SU-DHL-6 (cell line): ENCODE data around the gene FBXO31.

Source experiments
- H2AFZ ChIP-seq: fragments of 200-600 bp; sonication (generic); 2 replicates; pipeline ENCODE4 v1.6.1; 2014; ENCODE audit warnings: low read depth, mild to moderate bottlenecking, moderate library complexity, mixed read lengths, antibody characterized with exemption, low read length; ENCODE audit not compliant: severe bottlenecking
- H3F3A ChIP-seq: fragments of 200-600 bp; shearing (Covaris generic); 2 replicates; pipeline ENCODE4 v1.6.0; 2016; ENCODE audit warnings: antibody characterized with exemption, mild to moderate bottlenecking; ENCODE audit not compliant: insufficient read depth
- H3K27ac ChIP-seq: fragments of 200-600 bp; sonication (generic); 2 replicates; pipeline ENCODE4 v1.5.1; 2016; ENCODE audit warnings: low read depth, mild to moderate bottlenecking, low read length, moderate library complexity, mixed read lengths
- H3K27me3 ChIP-seq: fragments of 200-600 bp; sonication (generic), shearing (Covaris generic); 2 replicates; pipeline ENCODE4 v1.6.0; 2014; ENCODE audit warnings: mild to moderate bottlenecking, low read length
- H3K36me3 ChIP-seq: fragments of 200-600 bp; sonication (generic); 2 replicates; pipeline ENCODE4 v1.6.1; 2014; ENCODE audit warnings: mild to moderate bottlenecking, low read length, mixed read lengths
- H3K4me2 ChIP-seq: fragments of 300-600, 200-600 bp; shearing (Covaris generic), sonication (generic); 2 replicates; pipeline ENCODE4 v1.6.0; 2014; ENCODE audit warnings: low read length, low read depth, mild to moderate bottlenecking; ENCODE audit not compliant: poor library complexity, severe bottlenecking
- H3K4me3 ChIP-seq: fragments of 200-600 bp; sonication (generic); 2 replicates; pipeline ENCODE4 v1.5.1; 2014; ENCODE audit warnings: antibody characterized with exemption, low read length, mild to moderate bottlenecking, mixed read lengths; ENCODE audit not compliant: insufficient read depth, poor library complexity, severe bottlenecking
- H3K79me2 ChIP-seq: fragments of 200-600 bp; sonication (generic); 2 replicates; pipeline ENCODE4 v1.6.1; 2014; ENCODE audit warnings: mild to moderate bottlenecking, low read length, moderate library complexity; ENCODE audit not compliant: insufficient read depth
- H3K9ac ChIP-seq: fragments of 200-600 bp; sonication (generic); 2 replicates; pipeline ENCODE4 v1.7.0; 2014; ENCODE audit warnings: mild to moderate bottlenecking, low read length
- H3K9me2 ChIP-seq: fragments of 200-600 bp; sonication (generic); replicated peaks from 2 replicates; pipeline ENCODE4 v1.6.1; 2014; ENCODE audit warnings: low read length; ENCODE audit not compliant: insufficient read depth
- H3K9me3 ChIP-seq: fragments of 200-600 bp; sonication (generic); 2 replicates; pipeline ENCODE4 v1.6.1; 2014; ENCODE audit warnings: low read length, mixed read lengths; ENCODE audit not compliant: insufficient read depth
- H4K20me1 ChIP-seq: fragments of 200-600 bp; sonication (generic); 2 replicates; pipeline ENCODE4 v1.6.1; 2014; ENCODE audit warnings: low read depth, mild to moderate bottlenecking, antibody characterized with exemption, low read length, moderate library complexity, mixed read lengths
- EZH2phosphoT487 ChIP-seq: fragments of 200-600 bp; sonication (generic), shearing (Covaris generic); conservative IDR thresholded peaks from 2 replicates; pipeline ENCODE4 v1.6.1; 2018; ENCODE audit warnings: mild to moderate bottlenecking, antibody characterized with exemption, low read length, moderate library complexity, mixed read lengths
- TF ChIP-seq, protein P1 (sequence below): fragments of 200-600 bp; sonication (generic); IDR thresholded peaks from one replicate; pipeline ENCODE4 v1.5.1; 2017; ENCODE audit warnings: antibody characterized with exemption, mild to moderate bottlenecking, low read length, moderate library complexity; ENCODE audit not compliant: insufficient read depth, poor library complexity, severe bottlenecking

FBXO31 gene

DNA sequence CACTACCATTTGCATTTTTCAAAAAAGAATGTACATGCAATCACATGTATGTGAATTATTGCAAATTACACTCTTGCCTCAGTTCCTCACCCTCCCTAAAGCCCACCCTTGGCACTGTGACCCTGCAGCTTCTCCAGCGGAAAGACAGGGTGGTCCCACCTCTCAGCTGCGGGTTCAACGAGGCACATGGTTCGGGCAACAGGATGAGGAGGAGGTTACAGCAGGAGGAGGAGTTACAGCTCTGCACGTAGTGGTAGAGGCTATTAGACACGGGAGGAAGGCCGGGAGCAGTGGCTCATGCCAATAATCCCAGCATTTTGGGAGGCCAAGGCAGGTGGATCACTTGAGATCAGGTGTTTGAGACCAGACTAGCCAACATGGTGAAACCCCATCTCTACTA is 71.6 kb downstream of the FBXO31 start:
- Histone ChIP-seq H3K4me3 (no peak overlapping the region), H2AFZ (no peak overlapping the region)
- TF ChIP-seq EZH2phosphoT487, result no peak
- TF ChIP-seq, protein P1, sequence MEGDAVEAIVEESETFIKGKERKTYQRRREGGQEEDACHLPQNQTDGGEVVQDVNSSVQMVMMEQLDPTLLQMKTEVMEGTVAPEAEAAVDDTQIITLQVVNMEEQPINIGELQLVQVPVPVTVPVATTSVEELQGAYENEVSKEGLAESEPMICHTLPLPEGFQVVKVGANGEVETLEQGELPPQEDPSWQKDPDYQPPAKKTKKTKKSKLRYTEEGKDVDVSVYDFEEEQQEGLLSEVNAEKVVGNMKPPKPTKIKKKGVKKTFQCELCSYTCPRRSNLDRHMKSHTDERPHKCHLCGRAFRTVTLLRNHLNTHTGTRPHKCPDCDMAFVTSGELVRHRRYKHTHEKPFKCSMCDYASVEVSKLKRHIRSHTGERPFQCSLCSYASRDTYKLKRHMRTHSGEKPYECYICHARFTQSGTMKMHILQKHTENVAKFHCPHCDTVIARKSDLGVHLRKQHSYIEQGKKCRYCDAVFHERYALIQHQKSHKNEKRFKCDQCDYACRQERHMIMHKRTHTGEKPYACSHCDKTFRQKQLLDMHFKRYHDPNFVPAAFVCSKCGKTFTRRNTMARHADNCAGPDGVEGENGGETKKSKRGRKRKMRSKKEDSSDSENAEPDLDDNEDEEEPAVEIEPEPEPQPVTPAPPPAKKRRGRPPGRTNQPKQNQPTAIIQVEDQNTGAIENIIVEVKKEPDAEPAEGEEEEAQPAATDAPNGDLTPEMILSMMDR, result no peak

DNA sequence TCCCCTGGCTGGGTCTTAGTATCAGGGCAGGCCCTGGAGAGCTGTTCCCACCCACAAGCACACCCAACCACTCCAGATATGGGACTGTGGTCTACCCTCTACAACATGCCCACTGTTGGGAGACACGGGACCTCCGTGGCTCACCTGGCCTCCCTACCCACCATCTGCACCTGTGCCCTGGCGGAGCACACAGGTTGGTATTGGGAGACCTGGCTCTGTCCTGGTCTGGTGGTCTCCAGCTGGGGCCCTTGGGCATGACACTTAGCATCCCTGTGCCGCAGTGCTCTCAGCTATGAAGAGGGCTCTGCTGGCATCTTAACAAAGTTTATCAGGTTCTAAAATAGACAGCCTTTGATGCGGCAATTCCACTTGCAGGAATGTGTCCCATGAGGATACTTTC is 72.2 kb downstream of the FBXO31 start:
- H3K27ac ChIP-seq, result no peak overlapping the region
- no peaks in the 10 kb centered on the region for H3K79me2 ChIP-seq
- no peaks in the 10 kb centered on the region for H3K9me3 ChIP-seq
- H3K36me3 ChIP-seq, result no peaks in the 10 kb centered on the region
- no peaks in the 10 kb centered on the region for H4K20me1 ChIP-seq
- no peaks in the 10 kb centered on the region for H3K27me3 ChIP-seq
- TF ChIP-seq, protein P1, result no peak
- no peak overlapping the region for H3K4me2 ChIP-seq
- H3F3A ChIP-seq, result no peaks in the 10 kb centered on the region
- no peak overlapping the region for H3K9ac ChIP-seq
- no peaks in the 10 kb centered on the region for H3K9me2 ChIP-seq
- H2AFZ ChIP-seq, result no peak overlapping the region
- H3K4me3 ChIP-seq, result no peak overlapping the region

More for the DNA sequence above, 71.6 kb downstream of the FBXO31 start:
- Histone ChIP-seq H3K27me3 (no peaks in the 10 kb centered on the region), H3K9ac (no peak overlapping the region), H3K27ac (no peak overlapping the region), H3K9me3 (no peaks in the 10 kb centered on the region), H4K20me1 (no peaks in the 10 kb centered on the region), H3F3A (no peaks in the 10 kb centered on the region), H3K9me2 (no peaks in the 10 kb centered on the region), H3K4me2 (no peak overlapping the region), H3K79me2 (no peaks in the 10 kb centered on the region), H3K36me3 (no peaks in the 10 kb centered on the region)

DNA sequence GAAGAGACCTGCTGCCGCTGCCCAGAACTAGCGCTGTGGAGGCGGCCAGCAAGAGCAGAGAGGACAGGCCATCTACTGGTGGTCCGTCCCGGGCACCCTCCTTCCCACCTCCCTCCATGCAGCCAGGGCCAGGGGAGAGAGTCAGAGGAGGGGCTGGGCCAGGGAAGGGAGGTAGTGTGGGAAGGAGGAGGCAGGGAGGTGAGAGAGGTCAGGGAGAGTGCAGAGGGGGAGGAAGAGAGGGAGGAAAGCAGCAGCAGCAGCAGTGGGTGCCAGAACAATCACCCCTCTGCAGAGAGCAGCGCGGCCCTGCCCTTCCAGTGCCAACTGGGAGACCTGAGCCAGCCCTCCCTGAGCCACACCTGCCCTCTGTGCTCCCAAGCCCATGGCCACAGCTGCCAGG is 73.0 kb downstream of the FBXO31 start:
- Histone ChIP-seq H3K9ac (no peak overlapping the region), H3K27ac (no peak overlapping the region), H3K27me3 (no peaks in the 10 kb centered on the region), H3K36me3 (no peaks in the 10 kb centered on the region), H3K79me2 (no peaks in the 10 kb centered on the region), H2AFZ (no peak overlapping the region), H3K4me3 (no peak overlapping the region), H4K20me1 (no peaks in the 10 kb centered on the region), H3K9me2 (no peaks in the 10 kb centered on the region), H3F3A (no peaks in the 10 kb centered on the region), H3K4me2 (no peak overlapping the region), H3K9me3 (no peaks in the 10 kb centered on the region)
- TF ChIP-seq, protein P1, result no peak
- no peak for TF ChIP-seq EZH2phosphoT487
